Neural cell (in vitro differentiated cells): ENCODE data around the gene SAP30BP. TPM values are rescaled to one million over a fixed set of nuclear protein-coding genes. Genes with fewer than 3 reads are reported as not detected.

ENCODE experiments used
- H2AFZ ChIP-seq: fragments of 200-600, 300-800 bp; sonication (generic), shearing (Covaris generic); 2 replicates; pipeline ENCODE4 v1.6.0; 2014; ENCODE audit warnings: low read depth, mild to moderate bottlenecking, antibody characterized with exemption, low read length, moderate library complexity
- H3F3A ChIP-seq: fragments of 200-600 bp; shearing (Covaris generic); 2 replicates; pipeline ENCODE4 v1.6.1; 2016; ENCODE audit warnings: mild to moderate bottlenecking, moderate library complexity, mixed read lengths, antibody characterized with exemption, low read length; ENCODE audit not compliant: insufficient read depth, poor library complexity, severe bottlenecking
- H3K27ac ChIP-seq: fragments of 200-600, 300-800 bp; sonication (generic), shearing (Covaris generic); 2 replicates; pipeline ENCODE4 v1.5.1; 2014; ENCODE audit warnings: mild to moderate bottlenecking, low read length, moderate library complexity
- H3K27me3 ChIP-seq: fragments of 300-800, 200-600 bp; sonication (generic), shearing (Covaris generic); 2 replicates; pipeline ENCODE4 v1.6.0; 2014; ENCODE audit warnings: mild to moderate bottlenecking, low read depth, low read length, moderate library complexity; ENCODE audit not compliant: insufficient read depth
- H3K36me3 ChIP-seq: fragments of 300-800, 200-600 bp; sonication (generic), shearing (Covaris generic); 2 replicates; pipeline ENCODE4 v1.5.1; 2014; ENCODE audit warnings: mild to moderate bottlenecking, antibody characterized with exemption, low read length, moderate library complexity; ENCODE audit not compliant: insufficient read depth
- H3K4me2 ChIP-seq: fragments of 300-800, 200-600 bp; sonication (generic), shearing (Covaris generic); 2 replicates; pipeline ENCODE4 v1.6.0; 2014; ENCODE audit warnings: mild to moderate bottlenecking, low read length
- H3K4me3 ChIP-seq: fragments of 300-800, 200-600 bp; sonication (generic), shearing (Covaris generic); 2 replicates; pipeline ENCODE4 v1.5.1; 2014; ENCODE audit warnings: mild to moderate bottlenecking, low read length, moderate library complexity
- H3K79me2 ChIP-seq: fragments of 200-600 bp; shearing (Covaris generic); replicated peaks from 2 replicates; pipeline ENCODE4 v1.6.0; 2014; ENCODE audit warnings: mild to moderate bottlenecking, low read length, moderate library complexity; ENCODE audit not compliant: insufficient read depth
- H3K9ac ChIP-seq: fragments of 300-800, 200-600 bp; sonication (generic), shearing (Covaris generic); 2 replicates; pipeline ENCODE4 v1.6.1; 2016; ENCODE audit warnings: mild to moderate bottlenecking, low read length, mixed read lengths
- H3K9me2 ChIP-seq: fragments of 200-600 bp; shearing (Covaris generic); 2 replicates; pipeline ENCODE4 v1.6.1; 2016; ENCODE audit warnings: mild to moderate bottlenecking, low read length, mixed read lengths; ENCODE audit not compliant: insufficient read depth
- H3K9me3 ChIP-seq: fragments of 200-600, 300-800 bp; sonication (generic), shearing (Covaris generic); 2 replicates; pipeline ENCODE4 v1.6.1; 2016; ENCODE audit warnings: mild to moderate bottlenecking, mixed run types, low read length, moderate library complexity, mixed read lengths
- H4K20me1 ChIP-seq: fragments of 200-600 bp; shearing (Covaris generic); 2 replicates; pipeline ENCODE4 v1.6.1; 2016; ENCODE audit warnings: mild to moderate bottlenecking, mixed run types; ENCODE audit not compliant: insufficient read depth
- EP300 ChIP-seq: fragments of 450-650 bp; conservative IDR thresholded peaks from 2 replicates; pipeline ENCODE4 v1.6.1; 2014; ENCODE audit warnings: antibody characterized with exemption, mild to moderate bottlenecking, moderate library complexity; ENCODE audit not compliant: poor library complexity, severe bottlenecking
- EZH2 ChIP-seq: fragments of 200-600, 300-800 bp; shearing (Covaris generic), sonication (generic); IDR thresholded peaks from 2 replicates; pipeline ENCODE4 v1.6.1; 2014; ENCODE audit warnings: antibody characterized with exemption, low read length, borderline replicate concordance, mild to moderate bottlenecking; ENCODE audit not compliant: insufficient read depth, poor library complexity, severe bottlenecking
- MXI1 ChIP-seq: fragments of 450-650 bp; conservative IDR thresholded peaks from 2 replicates; pipeline ENCODE4 v1.6.1; 2014; ENCODE audit warnings: antibody characterized with exemption, mild to moderate bottlenecking; ENCODE audit not compliant: poor library complexity, severe bottlenecking
- POLR2AphosphoS5 ChIP-seq: IDR thresholded peaks from 2 replicates; pipeline ENCODE4 v1.6.1; 2012
- RAD21 ChIP-seq: fragments of 450-650 bp; conservative IDR thresholded peaks from 2 replicates; pipeline ENCODE4 v1.6.1; 2014; ENCODE audit warnings: antibody characterized with exemption, mild to moderate bottlenecking, moderate library complexity
- SMC3 ChIP-seq: fragments of 450-650 bp; conservative IDR thresholded peaks from 2 replicates; pipeline ENCODE4 v1.6.1; 2014; ENCODE audit warnings: antibody characterized with exemption, mild to moderate bottlenecking, moderate library complexity; ENCODE audit not compliant: poor library complexity
- TAF1 ChIP-seq: IDR thresholded peaks from 2 replicates; pipeline ENCODE4 v1.6.1; 2012; ENCODE audit warnings: low read depth
- polyA plus RNA-seq: library from polyadenylated mRNA; depleted of rRNA; stranded (reverse); fragments of >200 nt; gene quantifications from 2 replicates; pipeline ENCODE4 v1.2.3, GENCODE V29; 2014
- TF ChIP-seq, protein P1 (sequence below): fragments of 450-650 bp; IDR thresholded peaks from 2 replicates; pipeline ENCODE4 v1.5.1; 2014; ENCODE audit warnings: antibody characterized with exemption, mild to moderate bottlenecking, moderate library complexity; ENCODE audit not compliant: poor library complexity, severe bottlenecking
- TF ChIP-seq, protein P2 (sequence below): IDR thresholded peaks from 2 replicates; pipeline ENCODE4 v1.6.1; 2012; ENCODE audit warnings: borderline replicate concordance

Gene SAP30BP
- polyA plus RNA-seq, 1 donor from 2014 or later: 156 TPM

- no peaks in the 10 kb centered on the region for H4K20me1 ChIP-seq
- no peak overlapping the region for H3K9ac ChIP-seq
- TF ChIP-seq EZH2 (no peak), EP300 (no peak), MXI1 (no peak), RAD21 (no peak), POLR2AphosphoS5 (no peak), TAF1 (no peak), SMC3 (no peak)
- TF ChIP-seq, protein P1, sequence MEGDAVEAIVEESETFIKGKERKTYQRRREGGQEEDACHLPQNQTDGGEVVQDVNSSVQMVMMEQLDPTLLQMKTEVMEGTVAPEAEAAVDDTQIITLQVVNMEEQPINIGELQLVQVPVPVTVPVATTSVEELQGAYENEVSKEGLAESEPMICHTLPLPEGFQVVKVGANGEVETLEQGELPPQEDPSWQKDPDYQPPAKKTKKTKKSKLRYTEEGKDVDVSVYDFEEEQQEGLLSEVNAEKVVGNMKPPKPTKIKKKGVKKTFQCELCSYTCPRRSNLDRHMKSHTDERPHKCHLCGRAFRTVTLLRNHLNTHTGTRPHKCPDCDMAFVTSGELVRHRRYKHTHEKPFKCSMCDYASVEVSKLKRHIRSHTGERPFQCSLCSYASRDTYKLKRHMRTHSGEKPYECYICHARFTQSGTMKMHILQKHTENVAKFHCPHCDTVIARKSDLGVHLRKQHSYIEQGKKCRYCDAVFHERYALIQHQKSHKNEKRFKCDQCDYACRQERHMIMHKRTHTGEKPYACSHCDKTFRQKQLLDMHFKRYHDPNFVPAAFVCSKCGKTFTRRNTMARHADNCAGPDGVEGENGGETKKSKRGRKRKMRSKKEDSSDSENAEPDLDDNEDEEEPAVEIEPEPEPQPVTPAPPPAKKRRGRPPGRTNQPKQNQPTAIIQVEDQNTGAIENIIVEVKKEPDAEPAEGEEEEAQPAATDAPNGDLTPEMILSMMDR: no peak
- TF ChIP-seq, protein P2, sequence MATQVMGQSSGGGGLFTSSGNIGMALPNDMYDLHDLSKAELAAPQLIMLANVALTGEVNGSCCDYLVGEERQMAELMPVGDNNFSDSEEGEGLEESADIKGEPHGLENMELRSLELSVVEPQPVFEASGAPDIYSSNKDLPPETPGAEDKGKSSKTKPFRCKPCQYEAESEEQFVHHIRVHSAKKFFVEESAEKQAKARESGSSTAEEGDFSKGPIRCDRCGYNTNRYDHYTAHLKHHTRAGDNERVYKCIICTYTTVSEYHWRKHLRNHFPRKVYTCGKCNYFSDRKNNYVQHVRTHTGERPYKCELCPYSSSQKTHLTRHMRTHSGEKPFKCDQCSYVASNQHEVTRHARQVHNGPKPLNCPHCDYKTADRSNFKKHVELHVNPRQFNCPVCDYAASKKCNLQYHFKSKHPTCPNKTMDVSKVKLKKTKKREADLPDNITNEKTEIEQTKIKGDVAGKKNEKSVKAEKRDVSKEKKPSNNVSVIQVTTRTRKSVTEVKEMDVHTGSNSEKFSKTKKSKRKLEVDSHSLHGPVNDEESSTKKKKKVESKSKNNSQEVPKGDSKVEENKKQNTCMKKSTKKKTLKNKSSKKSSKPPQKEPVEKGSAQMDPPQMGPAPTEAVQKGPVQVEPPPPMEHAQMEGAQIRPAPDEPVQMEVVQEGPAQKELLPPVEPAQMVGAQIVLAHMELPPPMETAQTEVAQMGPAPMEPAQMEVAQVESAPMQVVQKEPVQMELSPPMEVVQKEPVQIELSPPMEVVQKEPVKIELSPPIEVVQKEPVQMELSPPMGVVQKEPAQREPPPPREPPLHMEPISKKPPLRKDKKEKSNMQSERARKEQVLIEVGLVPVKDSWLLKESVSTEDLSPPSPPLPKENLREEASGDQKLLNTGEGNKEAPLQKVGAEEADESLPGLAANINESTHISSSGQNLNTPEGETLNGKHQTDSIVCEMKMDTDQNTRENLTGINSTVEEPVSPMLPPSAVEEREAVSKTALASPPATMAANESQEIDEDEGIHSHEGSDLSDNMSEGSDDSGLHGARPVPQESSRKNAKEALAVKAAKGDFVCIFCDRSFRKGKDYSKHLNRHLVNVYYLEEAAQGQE: no peak
- H3K27me3 ChIP-seq: no peaks in the 10 kb centered on the region
- H3K36me3 ChIP-seq: no peaks in the 10 kb centered on the region
- no peaks in the 10 kb centered on the region for H3K9me2 ChIP-seq
- H3K27ac ChIP-seq: no peak overlapping the region
- no peak overlapping the region for H3K4me3 ChIP-seq
- no peak overlapping the region for H3K4me2 ChIP-seq
- no peak overlapping the region for H2AFZ ChIP-seq
- H3K79me2 ChIP-seq: no peaks in the 10 kb centered on the region
- no peaks in the 10 kb centered on the region for H3K9me3 ChIP-seq
- H3F3A ChIP-seq: no peaks in the 10 kb centered on the region
These were observed 42.3 kb upstream of the SAP30BP start for GRCh38 chr17:75624714-75625345.

DNA sequence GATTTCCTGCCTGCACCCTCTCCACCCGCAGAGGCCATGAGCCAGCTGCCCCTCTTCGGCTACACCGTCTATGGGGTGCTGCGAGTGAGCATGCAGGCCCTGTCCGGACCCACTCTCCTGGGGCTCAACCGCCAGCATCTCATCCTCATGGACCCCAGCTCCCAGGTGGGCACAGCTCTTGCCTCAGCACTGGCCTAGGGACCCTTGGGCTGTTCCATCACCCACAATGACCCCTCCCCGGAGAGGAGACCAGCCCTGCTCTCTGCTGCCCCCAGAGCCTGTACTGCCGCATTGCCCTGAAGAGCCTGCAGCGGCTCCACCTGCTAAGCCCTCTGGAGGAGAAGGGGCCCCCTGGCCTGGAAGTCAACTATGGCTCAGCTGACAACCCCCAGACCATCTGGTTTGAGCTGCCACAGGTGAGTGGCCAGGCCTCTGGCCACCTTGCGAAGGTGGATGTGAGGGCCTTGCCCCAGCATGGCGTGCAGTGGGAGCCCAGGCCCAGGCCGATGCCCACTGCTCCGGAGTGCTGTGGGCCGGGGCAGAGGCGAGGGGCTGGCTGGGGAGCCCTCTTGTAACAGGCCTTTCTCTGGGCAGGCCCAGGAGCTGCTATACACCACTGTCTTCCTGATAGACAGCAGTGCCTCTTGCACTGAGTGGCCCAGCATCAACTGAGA lies 41.2 kb upstream of the SAP30BP start:
- no peak overlapping the region for H3K9ac ChIP-seq

More for the DNA sequence above, 41.2 kb upstream of the SAP30BP start:
- no peaks in the 10 kb centered on the region for H3F3A ChIP-seq
- no peaks in the 10 kb centered on the region for H3K9me2 ChIP-seq
- no peaks in the 10 kb centered on the region for H3K79me2 ChIP-seq
- TF ChIP-seq, protein P1: peak; percentile 55
- TF ChIP-seq MXI1: no peak
- no peak overlapping the region for H3K4me2 ChIP-seq
- H3K4me3 ChIP-seq: no peak overlapping the region
- H3K27ac ChIP-seq: no peak overlapping the region
- no peaks in the 10 kb centered on the region for H4K20me1 ChIP-seq
- H3K9me3 ChIP-seq: no peaks in the 10 kb centered on the region
- no peak overlapping the region for H2AFZ ChIP-seq
- no peaks in the 10 kb centered on the region for H3K36me3 ChIP-seq
- H3K27me3 ChIP-seq: no peaks in the 10 kb centered on the region
